GM21447 (cell line): ENCODE results near the gene TKT.

Experiments
- ATAC-seq: cut with Tn5 transposase; IDR thresholded peaks from one replicate; pipeline ENCODE4 v1.9.1; 2021; ENCODE audit not compliant: unreplicated experiment

Gene TKT

DNA sequence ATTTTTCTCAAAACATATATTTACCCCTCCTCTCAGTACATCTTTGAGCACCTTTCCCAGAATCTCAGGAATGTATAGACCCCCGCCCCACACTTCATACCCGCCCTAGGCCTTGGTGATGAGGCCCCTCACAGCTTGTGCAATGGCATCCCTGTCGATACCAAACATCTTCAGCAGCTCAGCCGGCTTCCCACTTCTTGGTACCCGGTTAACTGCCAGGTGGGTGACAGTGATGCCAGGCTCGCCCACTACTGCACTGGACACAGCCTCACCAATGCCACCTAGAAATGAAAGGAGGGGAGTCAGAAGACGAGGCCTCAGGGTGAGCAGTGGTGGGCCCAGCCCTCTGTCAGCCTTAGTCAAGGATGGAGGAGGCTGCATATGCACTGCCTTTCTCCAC, 30.2 kb downstream of the TKT start:
- ATAC-seq: no peak

GRCh38 chr3:53225181-53225580, 30.6 kb downstream of the TKT start:
- ATAC-seq: no peak

DNA sequence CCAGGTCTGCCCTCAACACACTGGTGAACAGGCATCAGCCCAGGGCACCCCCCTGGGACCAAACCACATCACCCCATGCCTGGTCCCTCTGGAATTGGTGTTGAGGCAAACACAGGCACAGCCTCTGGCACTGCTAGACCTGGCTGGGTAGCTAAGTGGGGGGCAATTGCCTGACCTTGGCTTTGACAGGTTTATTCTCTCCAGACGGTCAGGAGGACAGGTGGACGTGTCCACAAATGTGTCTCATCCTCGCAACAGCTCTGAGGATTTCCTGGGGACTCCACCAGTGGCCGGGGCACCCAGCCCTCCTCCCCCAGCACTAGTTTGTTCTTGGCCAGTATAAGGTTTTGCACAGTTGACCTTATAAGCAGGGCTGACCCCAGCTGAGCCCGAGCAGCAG, 31.3 kb downstream of the TKT start:
- ATAC-seq: no peak

GRCh38 chr3:53224026-53224425, 31.8 kb downstream of the TKT start:
- no peak for ATAC-seq

DNA sequence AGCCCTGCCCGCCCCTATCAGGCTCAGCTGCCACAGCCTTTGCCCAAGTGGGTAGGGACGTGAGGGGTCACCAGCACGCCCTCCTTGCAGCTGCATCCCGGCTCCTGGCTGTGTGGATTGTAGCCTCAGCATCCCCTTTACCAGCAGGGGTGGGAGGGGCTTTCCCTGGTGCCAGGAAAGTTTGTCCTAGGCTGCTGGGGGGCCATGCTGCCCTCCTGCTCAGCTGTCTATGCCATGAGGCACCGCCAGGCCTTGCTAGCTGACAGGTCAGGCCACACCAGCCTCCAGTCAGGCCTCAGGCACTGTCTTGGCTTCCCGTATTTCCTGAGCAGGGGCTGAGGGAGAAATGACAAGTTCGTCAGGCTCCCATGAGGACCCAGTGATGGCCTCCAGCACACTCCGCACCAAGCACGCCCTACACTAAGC, 32.3 kb downstream of the TKT start:
- ATAC-seq: no peak

- no peak for ATAC-seq
These were observed 32.8 kb downstream of the TKT start for GRCh38 chr3:53223025-53223424.

GRCh38 chr3:53222183-53222901, 33.5 kb downstream of the TKT start:
- ATAC-seq: no peak

DNA sequence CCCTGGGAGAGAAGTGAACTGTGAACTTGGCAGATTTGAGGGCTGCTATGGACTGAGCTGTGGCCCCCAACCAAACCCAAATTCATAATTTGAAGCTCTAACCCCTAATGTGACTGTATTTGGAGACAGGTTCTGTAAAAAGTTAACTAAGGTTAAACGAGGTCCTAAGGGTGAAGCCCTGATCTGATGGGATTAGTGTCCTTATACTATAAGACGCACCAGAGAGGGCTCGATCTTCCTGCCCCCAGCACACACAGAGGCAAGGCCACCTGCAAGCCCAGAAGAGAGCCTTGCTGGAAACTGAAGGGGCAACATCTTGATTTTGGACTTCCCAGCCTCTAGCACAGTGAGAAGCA, 34.0 kb downstream of the TKT start:
- ATAC-seq: no peak

DNA sequence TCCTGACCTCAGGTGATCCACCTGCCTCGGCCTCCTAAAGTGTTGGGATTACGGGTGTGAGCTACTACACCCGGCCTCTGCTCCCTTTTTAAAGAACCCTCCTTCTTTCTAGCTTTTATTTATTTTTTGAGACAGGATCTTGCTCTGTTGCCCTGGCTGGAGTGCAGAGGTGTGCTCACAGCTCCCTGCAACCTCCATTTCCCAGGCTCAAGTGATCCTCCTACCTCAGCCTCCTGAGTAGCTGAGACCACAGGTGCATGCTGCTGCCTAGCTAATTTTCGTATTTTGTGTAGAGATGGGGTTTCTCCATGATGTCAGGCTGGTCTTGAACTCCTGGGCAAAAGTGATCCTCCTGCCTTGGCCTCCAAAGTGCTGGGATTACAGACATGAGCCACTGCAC, 34.5 kb downstream of the TKT start:
- no peak for ATAC-seq

GRCh38 chr3:53219895-53220483, 35.8 kb downstream of the TKT start:
- ATAC-seq: peak; percentile 76

DNA sequence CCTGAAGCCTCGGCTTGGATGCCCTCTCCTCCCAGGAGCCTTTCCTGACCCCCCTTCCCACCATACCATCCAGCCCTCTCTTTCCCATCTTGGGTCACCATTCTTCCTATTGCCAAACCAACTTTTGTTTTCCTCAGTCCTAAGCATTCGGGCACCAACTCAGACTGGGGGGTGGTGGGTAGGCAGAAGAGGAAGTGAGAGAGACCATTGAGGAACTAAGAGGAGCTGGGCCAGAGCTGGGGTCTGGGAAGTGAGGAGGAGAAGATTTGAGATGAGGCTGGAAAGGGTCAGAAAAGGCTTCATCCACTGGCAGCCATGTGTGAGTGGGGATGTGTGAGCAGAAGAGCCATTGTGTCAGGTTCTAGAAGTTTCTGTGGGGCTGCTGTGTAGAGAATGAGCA, 37.7 kb downstream of the TKT start:
- peak; percentile 42 for ATAC-seq

DNA sequence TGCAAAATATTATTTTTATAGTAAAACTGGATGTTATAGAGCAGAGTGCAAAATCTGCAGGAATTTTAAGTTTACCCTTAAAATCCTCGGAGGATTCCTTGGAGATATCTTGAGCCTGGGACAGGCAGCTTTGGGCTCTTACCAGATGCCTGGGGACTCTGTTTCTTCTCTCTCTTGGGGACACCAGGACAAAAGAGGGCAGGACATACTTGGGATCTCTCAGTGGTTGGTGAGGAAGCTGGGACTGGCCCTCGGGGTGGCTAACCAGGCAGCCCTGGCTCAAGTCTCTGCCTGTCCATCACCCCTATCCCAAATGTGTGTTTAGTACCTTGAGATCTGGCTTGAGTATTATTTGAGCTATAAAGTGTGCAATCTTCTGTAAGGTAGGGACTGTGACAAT, 38.6 kb downstream of the TKT start:
- ATAC-seq: no peak

DNA sequence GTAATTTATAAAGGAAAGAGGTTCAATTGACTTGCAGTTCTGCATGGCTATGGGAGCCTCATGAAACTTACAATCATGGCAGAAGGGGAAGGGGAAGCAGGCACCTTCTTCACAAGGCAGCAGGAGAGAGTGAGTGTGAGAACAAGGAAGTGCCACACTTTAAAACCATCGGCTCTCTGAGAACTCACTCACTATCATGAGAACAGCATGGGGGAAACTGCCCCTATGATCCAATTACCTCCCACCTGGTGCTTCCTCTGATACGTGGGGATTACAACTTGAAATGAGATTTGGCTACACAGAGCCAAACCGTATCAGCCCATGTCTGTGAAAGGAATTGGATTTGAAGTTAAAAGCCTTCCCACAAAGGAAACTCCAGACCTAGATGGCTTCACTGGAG, 39.1 kb downstream of the TKT start:
- no peak for ATAC-seq

DNA sequence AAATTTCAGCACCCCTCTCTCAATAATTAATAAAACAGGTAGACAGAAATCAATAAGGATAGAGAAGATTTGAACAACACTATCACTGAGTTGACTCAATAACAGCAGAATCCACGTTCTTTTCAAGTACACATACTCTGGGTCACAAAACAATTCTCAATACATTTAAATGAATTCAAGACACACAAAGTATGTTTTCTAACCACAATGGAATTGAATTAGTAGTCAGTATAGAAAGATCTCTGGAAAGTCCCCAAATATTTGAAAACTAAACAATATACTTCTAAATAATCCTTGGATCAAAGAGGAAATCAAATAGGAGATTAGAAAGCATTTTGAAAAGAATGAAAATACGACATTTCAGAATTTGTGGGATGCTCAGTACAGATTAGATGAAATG, 40.0 kb downstream of the TKT start:
- ATAC-seq: no peak

- ATAC-seq: no peak
These were observed 42.5 kb downstream of the TKT start for GRCh38 chr3:53213276-53213675.

DNA sequence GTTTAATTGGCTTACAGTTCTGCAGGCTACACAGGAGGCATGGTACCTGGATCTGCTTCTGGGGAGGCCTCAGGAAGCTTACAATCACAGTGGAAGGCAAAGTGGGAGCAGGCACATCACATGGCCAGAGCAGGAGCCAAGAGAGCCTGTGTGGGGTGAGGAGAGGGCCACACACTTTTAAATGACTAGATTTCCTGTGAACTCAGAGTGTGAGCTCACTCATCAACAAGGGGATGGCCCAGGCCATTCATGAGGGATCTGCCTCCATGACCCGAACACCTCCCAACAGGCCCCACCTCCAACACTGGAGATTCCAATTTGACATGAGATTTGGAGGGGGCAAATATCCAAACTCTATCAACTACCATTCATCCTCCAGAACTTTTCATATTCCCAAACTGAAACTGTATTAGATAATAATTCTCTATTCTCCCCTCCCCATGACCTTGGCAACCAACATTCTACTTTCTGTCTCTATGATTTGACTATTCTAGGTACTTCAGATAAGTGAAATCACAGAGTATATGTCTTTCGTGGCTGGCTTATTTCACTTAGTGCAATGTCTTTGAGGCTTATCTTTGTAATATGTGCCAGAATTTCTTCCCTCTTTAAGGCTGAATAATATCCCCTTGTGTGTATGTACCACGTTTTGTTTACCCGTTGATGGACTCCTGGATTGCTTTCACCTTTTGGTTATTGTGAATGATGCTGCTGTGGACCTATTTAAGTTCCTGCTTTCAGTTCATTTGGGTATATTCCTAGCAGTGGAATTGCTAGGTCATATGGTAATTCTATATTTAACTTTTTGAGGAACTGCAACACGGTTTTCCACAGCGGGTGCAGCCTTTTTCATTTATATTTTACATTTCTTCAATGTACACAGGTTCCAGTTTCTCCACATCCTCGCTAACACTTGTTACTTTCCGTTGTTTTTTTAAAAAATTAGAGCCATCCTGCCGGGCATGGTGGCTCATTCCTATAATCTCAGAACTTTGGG, 43.8 kb downstream of the TKT start:
- no peak for ATAC-seq

- no peak for ATAC-seq
These were observed 53.3 kb downstream of the TKT start for GRCh38 chr3:53202331-53203015.

GRCh38 chr3:53200501-53201498, 55.0 kb downstream of the TKT start:
- ATAC-seq: no peak

- ATAC-seq: no peak
These were observed 56.0 kb downstream of the TKT start for GRCh38 chr3:53199834-53200233.

DNA sequence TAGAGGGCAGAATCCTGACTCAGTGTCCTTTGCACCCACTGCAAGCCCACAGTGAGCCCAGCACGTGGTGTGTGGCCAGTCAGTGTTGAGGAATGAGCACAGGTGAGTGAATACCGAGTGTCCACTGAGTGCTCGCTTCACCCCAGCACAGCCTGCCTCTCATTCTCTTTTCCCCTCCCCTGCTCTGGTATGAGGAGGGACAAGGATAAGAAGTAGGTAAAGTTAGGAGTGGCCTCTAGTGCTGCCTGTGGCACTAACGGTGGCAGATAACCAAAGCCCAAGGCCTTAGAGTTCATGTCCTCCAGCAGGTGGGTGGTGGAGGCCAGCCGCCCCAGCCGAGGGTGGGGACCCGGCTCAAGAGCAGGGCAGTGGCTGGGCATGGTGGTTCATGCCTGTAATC, 56.8 kb downstream of the TKT start:
- ATAC-seq: no peak
